WTC11 (cell line): ENCODE measurements around the gene C9orf72. TPM values are rescaled to one million over a fixed set of nuclear protein-coding genes. Genes with fewer than 3 reads are reported as not detected.

Experiments used
- ATAC-seq: fragments of 200-7000 bp; cut with Tn5 transposase; 2 replicates; pipeline ENCODE4 v1.10.0; 2021; ENCODE audit warnings: mild to moderate bottlenecking, moderate library complexity
- CTCF ChIA-PET: fragments of 300-600 bp; sonication (Branson Sonifier 250); formaldehyde crosslinking; loops from one replicate; lab custom pipeline; 2021; ENCODE audit warnings: antibody characterized with exemption; lab: Charles Lee
- POLR2A ChIA-PET: fragments of 350-600 bp; sonication (Branson Sonifier 250); formaldehyde crosslinking; loops from one replicate; lab custom pipeline; 2021; ENCODE audit warnings: antibody characterized with exemption; lab: Charles Lee
- DNase-seq: peaks from one replicate; pipeline ENCODE4 v3.0.0; 2021; ENCODE audit warnings: low spot score
- H3K27ac Mint-ChIP-seq: 2 replicates; pipeline ENCODE4 v1.8.0; 2021; ENCODE audit warnings: mixed read lengths
- H3K27me3 Mint-ChIP-seq: 2 replicates; pipeline ENCODE4 v1.8.0; 2021; ENCODE audit warnings: low read depth, mild to moderate bottlenecking, moderate library complexity, mixed read lengths
- H3K36me3 Mint-ChIP-seq: 2 replicates; pipeline ENCODE4 v1.8.0; 2021; ENCODE audit warnings: mixed read lengths
- H3K4me1 Mint-ChIP-seq: 2 replicates; pipeline ENCODE4 v1.8.0; 2022; ENCODE audit warnings: mixed read lengths
- H3K4me3 Mint-ChIP-seq: 2 replicates; pipeline ENCODE4 v1.8.0; 2021; ENCODE audit warnings: mild to moderate bottlenecking, moderate library complexity, mixed read lengths
- H3K9me3 Mint-ChIP-seq: 2 replicates; pipeline ENCODE4 v1.8.0; 2021; ENCODE audit warnings: mixed read lengths
- ETV6 ChIP-seq: sonication (generic); formaldehyde crosslinking; IDR thresholded peaks from 2 replicates; pipeline ENCODE4 v1.8.1; 2022; ENCODE audit warnings: mild to moderate bottlenecking, missing genetic modification reagents
- JAZF1 ChIP-seq: fragments of 250-450 bp; sonication (Bioruptor Pico); IDR thresholded peaks from 2 replicates; pipeline ENCODE4 v1.9.0; 2021; ENCODE audit warnings: moderate library complexity, mild to moderate bottlenecking, inconsistent platforms
- JUN ChIP-seq: sonication (generic); formaldehyde crosslinking; IDR thresholded peaks from 2 replicates; pipeline ENCODE4 v1.8.0; 2023; ENCODE audit warnings: mild to moderate bottlenecking, missing genetic modification reagents
- MYBL2 ChIP-seq: sonication (generic); formaldehyde crosslinking; IDR thresholded peaks from 2 replicates; pipeline ENCODE4 v1.8.1; 2023; ENCODE audit warnings: mild to moderate bottlenecking, moderate library complexity, missing genetic modification reagents
- NR1H2 ChIP-seq: sonication (generic); formaldehyde crosslinking; IDR thresholded peaks from 2 replicates; pipeline ENCODE4 v1.9.0; 2021; ENCODE audit warnings: mild to moderate bottlenecking, moderate library complexity, missing genetic modification reagents
- NR2C2 ChIP-seq: sonication (generic); formaldehyde crosslinking; IDR thresholded peaks from 2 replicates; pipeline ENCODE4 v1.8.0; 2022; ENCODE audit warnings: mild to moderate bottlenecking, missing genetic modification reagents
- TEAD1 ChIP-seq: sonication (generic); formaldehyde crosslinking; IDR thresholded peaks from 2 replicates; pipeline ENCODE4 v1.8.0; 2022; ENCODE audit warnings: mild to moderate bottlenecking, missing genetic modification reagents
- TP53 ChIP-seq: sonication (generic); formaldehyde crosslinking; IDR thresholded peaks from 2 replicates; pipeline ENCODE4 v1.8.1; 2023; ENCODE audit warnings: mild to moderate bottlenecking, missing genetic modification reagents
- ZBTB21 ChIP-seq: sonication (generic); formaldehyde crosslinking; IDR thresholded peaks from 2 replicates; pipeline ENCODE4 v1.8.1; 2023; ENCODE audit warnings: mild to moderate bottlenecking, missing genetic modification reagents, borderline replicate concordance
- ZNF138 ChIP-seq: sonication (generic); formaldehyde crosslinking; conservative IDR thresholded peaks from 2 replicates; pipeline ENCODE4 v1.8.1; 2022; ENCODE audit warnings: mild to moderate bottlenecking, moderate library complexity, missing genetic modification reagents
- ZNF232 ChIP-seq: sonication (generic); formaldehyde crosslinking; IDR thresholded peaks from 2 replicates; pipeline ENCODE4 v1.8.0; 2022; ENCODE audit warnings: mild to moderate bottlenecking, missing genetic modification reagents
- total RNA-seq: library from RNA; stranded (reverse); gene quantifications from 3 replicates; pipeline ENCODE4 v1.2.3, GENCODE V29; 2021
- TF ChIP-seq, protein P1 (sequence below): sonication (generic); formaldehyde crosslinking; IDR thresholded peaks from 2 replicates; pipeline ENCODE4 v1.8.1; 2022; ENCODE audit warnings: mild to moderate bottlenecking, moderate library complexity, missing genetic modification reagents
- TF ChIP-seq, protein P2 (sequence below): fragments of 250-450 bp; sonication (Bioruptor Pico); IDR thresholded peaks from 2 replicates; pipeline ENCODE4 v1.8.0; 2021; ENCODE audit warnings: mild to moderate bottlenecking
- TF ChIP-seq, protein P3 (sequence below): fragments of 250-450 bp; sonication (Bioruptor Pico); IDR thresholded peaks from 2 replicates; pipeline ENCODE4 v1.9.0; 2021; ENCODE audit warnings: mild to moderate bottlenecking, borderline replicate concordance
- TF ChIP-seq, protein P4 (sequence below): fragments of 250-450 bp; sonication (Bioruptor Pico); IDR thresholded peaks from 2 replicates; pipeline ENCODE4 v1.9.0; 2021; ENCODE audit warnings: mild to moderate bottlenecking
- TF ChIP-seq, protein P5 (sequence below): fragments of 250-450 bp; sonication (Bioruptor Pico); IDR thresholded peaks from 2 replicates; pipeline ENCODE4 v1.9.0; 2021; ENCODE audit warnings: mild to moderate bottlenecking
- TF ChIP-seq, protein P6 (sequence below): sonication (generic); formaldehyde crosslinking; IDR thresholded peaks from 2 replicates; pipeline ENCODE4 v1.8.1; 2022; ENCODE audit warnings: low read depth, mild to moderate bottlenecking, moderate library complexity, missing genetic modification reagents, borderline replicate concordance
- TF ChIP-seq, protein P7 (sequence below): sonication (generic); formaldehyde crosslinking; IDR thresholded peaks from 2 replicates; pipeline ENCODE4 v1.8.0; 2022; ENCODE audit warnings: mild to moderate bottlenecking, missing genetic modification reagents

The C9orf72 gene
- total RNA-seq, 1 experiment from 2014 or later: 21.5 TPM

DNA sequence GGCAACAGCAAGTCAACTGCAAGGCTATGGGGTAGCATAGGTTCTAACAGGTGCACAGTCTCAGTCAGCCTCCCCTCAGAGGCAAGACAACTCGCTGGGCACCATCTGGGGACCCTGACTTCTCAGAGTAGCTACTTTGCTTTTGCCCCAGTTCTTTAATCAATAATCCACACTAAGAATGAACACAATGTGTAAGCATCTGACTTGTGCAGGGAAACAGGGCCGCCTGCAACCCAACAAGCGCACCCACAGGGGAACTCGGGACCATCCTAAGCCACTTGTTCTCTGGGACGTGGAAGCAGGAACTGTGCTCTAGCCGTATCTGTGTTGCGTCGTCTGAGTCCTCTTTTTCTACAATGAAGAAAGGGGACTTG lies 45.6 kb downstream of the C9orf72 start:
- Mint-ChIP-seq H3K4me3 (peak overlapping the region; percentile 94), H3K9me3 (no peaks in the 10 kb centered on the region), H3K27me3 (peaks cover 3% of the 10 kb centered on the region; the same call in 1 of the 2 replicates), H3K36me3 (peaks cover 5% of the 10 kb centered on the region; the same call in 1 of the 2 replicates), H3K4me1 (peaks cover 64% of the 10 kb centered on the region), H3K27ac (peak overlapping the region; percentile 96)
- ChIA-PET CTCF (interaction anchor here (0.6 to 1.6 kb wide), 4 partner anchors 37 to 195 kb away, joined by 3 to 11 read pairs (median 3); no protein-coding TSS in a partner anchor), POLR2A (no interaction called here)
- TF ChIP-seq, protein P1, sequence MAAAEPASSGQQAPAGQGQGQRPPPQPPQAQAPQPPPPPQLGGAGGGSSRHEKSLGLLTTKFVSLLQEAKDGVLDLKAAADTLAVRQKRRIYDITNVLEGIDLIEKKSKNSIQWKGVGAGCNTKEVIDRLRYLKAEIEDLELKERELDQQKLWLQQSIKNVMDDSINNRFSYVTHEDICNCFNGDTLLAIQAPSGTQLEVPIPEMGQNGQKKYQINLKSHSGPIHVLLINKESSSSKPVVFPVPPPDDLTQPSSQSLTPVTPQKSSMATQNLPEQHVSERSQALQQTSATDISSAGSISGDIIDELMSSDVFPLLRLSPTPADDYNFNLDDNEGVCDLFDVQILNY (CRISPR knock-in tag): no peak
- TF ChIP-seq, protein P2, sequence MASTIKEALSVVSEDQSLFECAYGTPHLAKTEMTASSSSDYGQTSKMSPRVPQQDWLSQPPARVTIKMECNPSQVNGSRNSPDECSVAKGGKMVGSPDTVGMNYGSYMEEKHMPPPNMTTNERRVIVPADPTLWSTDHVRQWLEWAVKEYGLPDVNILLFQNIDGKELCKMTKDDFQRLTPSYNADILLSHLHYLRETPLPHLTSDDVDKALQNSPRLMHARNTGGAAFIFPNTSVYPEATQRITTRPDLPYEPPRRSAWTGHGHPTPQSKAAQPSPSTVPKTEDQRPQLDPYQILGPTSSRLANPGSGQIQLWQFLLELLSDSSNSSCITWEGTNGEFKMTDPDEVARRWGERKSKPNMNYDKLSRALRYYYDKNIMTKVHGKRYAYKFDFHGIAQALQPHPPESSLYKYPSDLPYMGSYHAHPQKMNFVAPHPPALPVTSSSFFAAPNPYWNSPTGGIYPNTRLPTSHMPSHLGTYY (CRISPR knock-in tag): no peak
- ATAC-seq: peak; percentile 2; the same call in 1 of the 2 replicates
- no peak for DNase-seq

DNA sequence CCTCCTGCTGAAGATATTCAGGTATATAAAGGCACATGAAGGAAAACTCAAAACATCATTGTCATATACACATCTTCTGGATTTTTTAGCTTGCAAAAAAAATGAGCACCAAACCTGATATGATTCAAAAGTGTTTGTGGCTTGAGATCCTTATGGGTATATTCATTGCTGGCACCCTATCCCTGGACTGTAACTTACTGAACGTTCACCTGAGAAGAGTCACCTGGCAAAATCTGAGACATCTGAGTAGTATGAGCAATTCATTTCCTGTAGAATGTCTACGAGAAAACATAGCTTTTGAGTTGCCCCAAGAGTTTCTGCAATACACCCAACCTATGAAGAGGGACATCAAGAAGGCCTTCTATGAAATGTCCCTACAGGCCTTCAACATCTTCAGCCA lies 49.0 kb downstream of the C9orf72 start, which contains the start of gene IFNK:
IFNK (plus strand) TSS at position 55 of the 400 bp plus-strand sequence; CDS start at position 102, 47 bp downstream.
- Mint-ChIP-seq H3K27me3 (peaks cover 3% of the 10 kb centered on the region; the same call in 1 of the 2 replicates), H3K36me3 (peaks cover 5% of the 10 kb centered on the region; the same call in 1 of the 2 replicates), H3K27ac (no peak within 1 kb of the TSS; the same call in 1 of the 2 replicates), H3K9me3 (no peaks in the 10 kb centered on the region), H3K4me1 (peaks cover 71% of the 10 kb centered on the region), H3K4me3 (no peak within 1 kb of the TSS)
- TF ChIP-seq, protein P3, sequence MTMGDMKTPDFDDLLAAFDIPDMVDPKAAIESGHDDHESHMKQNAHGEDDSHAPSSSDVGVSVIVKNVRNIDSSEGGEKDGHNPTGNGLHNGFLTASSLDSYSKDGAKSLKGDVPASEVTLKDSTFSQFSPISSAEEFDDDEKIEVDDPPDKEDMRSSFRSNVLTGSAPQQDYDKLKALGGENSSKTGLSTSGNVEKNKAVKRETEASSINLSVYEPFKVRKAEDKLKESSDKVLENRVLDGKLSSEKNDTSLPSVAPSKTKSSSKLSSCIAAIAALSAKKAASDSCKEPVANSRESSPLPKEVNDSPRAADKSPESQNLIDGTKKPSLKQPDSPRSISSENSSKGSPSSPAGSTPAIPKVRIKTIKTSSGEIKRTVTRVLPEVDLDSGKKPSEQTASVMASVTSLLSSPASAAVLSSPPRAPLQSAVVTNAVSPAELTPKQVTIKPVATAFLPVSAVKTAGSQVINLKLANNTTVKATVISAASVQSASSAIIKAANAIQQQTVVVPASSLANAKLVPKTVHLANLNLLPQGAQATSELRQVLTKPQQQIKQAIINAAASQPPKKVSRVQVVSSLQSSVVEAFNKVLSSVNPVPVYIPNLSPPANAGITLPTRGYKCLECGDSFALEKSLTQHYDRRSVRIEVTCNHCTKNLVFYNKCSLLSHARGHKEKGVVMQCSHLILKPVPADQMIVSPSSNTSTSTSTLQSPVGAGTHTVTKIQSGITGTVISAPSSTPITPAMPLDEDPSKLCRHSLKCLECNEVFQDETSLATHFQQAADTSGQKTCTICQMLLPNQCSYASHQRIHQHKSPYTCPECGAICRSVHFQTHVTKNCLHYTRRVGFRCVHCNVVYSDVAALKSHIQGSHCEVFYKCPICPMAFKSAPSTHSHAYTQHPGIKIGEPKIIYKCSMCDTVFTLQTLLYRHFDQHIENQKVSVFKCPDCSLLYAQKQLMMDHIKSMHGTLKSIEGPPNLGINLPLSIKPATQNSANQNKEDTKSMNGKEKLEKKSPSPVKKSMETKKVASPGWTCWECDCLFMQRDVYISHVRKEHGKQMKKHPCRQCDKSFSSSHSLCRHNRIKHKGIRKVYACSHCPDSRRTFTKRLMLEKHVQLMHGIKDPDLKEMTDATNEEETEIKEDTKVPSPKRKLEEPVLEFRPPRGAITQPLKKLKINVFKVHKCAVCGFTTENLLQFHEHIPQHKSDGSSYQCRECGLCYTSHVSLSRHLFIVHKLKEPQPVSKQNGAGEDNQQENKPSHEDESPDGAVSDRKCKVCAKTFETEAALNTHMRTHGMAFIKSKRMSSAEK (CRISPR knock-in tag): no peak
- TF ChIP-seq JUN (no peak), NR2C2 (CRISPR knock-in tag) (no peak), TEAD1 (no peak), ETV6 (CRISPR knock-in tag) (no peak), NR1H2 (CRISPR knock-in tag) (no peak), ZNF232 (CRISPR knock-in tag) (no peak), MYBL2 (CRISPR knock-in tag) (no peak), JAZF1 (no peak), ZNF138 (CRISPR knock-in tag) (no peak)
- TF ChIP-seq, protein P4, sequence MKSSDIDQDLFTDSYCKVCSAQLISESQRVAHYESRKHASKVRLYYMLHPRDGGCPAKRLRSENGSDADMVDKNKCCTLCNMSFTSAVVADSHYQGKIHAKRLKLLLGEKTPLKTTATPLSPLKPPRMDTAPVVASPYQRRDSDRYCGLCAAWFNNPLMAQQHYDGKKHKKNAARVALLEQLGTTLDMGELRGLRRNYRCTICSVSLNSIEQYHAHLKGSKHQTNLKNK (CRISPR knock-in tag): no peak
- TF ChIP-seq, protein P1 (CRISPR knock-in tag): no peak
- DNase-seq: no peak
- ATAC-seq: no peak
- ChIA-PET CTCF (interaction anchor here (0.7 to 2.3 kb wide), 3 partner anchors 12 to 35 kb away, joined by 3 to 7 read pairs (median 3); no protein-coding TSS in a partner anchor), POLR2A (interaction anchor here (0.7 kb wide), 1 partner anchor 50 kb away, joined by 4 read pairs; no protein-coding TSS in a partner anchor)

DNA sequence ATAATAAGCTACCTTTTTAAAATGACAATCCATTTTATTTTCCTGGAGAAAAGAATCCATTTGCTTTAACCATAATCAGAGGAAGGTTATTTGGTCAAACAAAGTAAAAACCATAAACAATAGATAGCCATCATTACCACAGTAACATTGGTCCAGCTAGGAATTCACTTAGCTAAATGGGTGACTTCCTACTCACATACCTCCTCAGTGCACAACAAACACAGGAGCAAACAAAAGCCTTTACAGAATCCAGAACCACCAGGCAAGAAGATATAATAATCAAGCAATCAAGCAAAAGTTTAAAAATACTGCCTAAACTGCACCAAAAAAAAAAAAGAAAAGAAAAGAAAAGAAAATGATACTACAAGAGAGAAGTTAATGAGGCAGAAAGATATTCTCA lies 50.1 kb downstream of the C9orf72 start:
- ChIA-PET POLR2A (no interaction called here), CTCF (interaction anchor here (1.2 to 1.4 kb wide), 2 partner anchors 16 to 190 kb away, joined by 3 to 4 read pairs; no protein-coding TSS in a partner anchor)
- H3K9me3 Mint-ChIP-seq: no peaks in the 10 kb centered on the region
- H3K36me3 Mint-ChIP-seq: peaks cover 5% of the 10 kb centered on the region; the same call in 1 of the 2 replicates
- H3K4me3 Mint-ChIP-seq: no peak overlapping the region
- H3K4me1 Mint-ChIP-seq: peaks cover 79% of the 10 kb centered on the region
- peaks cover 1% of the 10 kb centered on the region; the same call in 1 of the 2 replicates for H3K27me3 Mint-ChIP-seq
- ATAC-seq: peak; percentile 58
- DNase-seq: no peak
- H3K27ac Mint-ChIP-seq: no peak overlapping the region; the same call in 1 of the 2 replicates
- TF ChIP-seq ZBTB21 (no peak), TP53 (CRISPR knock-in tag) (no peak)
- TF ChIP-seq, protein P5, sequence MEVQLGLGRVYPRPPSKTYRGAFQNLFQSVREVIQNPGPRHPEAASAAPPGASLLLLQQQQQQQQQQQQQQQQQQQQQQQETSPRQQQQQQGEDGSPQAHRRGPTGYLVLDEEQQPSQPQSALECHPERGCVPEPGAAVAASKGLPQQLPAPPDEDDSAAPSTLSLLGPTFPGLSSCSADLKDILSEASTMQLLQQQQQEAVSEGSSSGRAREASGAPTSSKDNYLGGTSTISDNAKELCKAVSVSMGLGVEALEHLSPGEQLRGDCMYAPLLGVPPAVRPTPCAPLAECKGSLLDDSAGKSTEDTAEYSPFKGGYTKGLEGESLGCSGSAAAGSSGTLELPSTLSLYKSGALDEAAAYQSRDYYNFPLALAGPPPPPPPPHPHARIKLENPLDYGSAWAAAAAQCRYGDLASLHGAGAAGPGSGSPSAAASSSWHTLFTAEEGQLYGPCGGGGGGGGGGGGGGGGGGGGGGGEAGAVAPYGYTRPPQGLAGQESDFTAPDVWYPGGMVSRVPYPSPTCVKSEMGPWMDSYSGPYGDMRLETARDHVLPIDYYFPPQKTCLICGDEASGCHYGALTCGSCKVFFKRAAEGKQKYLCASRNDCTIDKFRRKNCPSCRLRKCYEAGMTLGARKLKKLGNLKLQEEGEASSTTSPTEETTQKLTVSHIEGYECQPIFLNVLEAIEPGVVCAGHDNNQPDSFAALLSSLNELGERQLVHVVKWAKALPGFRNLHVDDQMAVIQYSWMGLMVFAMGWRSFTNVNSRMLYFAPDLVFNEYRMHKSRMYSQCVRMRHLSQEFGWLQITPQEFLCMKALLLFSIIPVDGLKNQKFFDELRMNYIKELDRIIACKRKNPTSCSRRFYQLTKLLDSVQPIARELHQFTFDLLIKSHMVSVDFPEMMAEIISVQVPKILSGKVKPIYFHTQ (CRISPR knock-in tag): no peak
- TF ChIP-seq, protein P6, sequence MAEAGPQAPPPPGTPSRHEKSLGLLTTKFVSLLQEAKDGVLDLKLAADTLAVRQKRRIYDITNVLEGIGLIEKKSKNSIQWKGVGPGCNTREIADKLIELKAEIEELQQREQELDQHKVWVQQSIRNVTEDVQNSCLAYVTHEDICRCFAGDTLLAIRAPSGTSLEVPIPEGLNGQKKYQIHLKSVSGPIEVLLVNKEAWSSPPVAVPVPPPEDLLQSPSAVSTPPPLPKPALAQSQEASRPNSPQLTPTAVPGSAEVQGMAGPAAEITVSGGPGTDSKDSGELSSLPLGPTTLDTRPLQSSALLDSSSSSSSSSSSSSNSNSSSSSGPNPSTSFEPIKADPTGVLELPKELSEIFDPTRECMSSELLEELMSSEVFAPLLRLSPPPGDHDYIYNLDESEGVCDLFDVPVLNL (CRISPR knock-in tag): no peak
- TF ChIP-seq, protein P7, sequence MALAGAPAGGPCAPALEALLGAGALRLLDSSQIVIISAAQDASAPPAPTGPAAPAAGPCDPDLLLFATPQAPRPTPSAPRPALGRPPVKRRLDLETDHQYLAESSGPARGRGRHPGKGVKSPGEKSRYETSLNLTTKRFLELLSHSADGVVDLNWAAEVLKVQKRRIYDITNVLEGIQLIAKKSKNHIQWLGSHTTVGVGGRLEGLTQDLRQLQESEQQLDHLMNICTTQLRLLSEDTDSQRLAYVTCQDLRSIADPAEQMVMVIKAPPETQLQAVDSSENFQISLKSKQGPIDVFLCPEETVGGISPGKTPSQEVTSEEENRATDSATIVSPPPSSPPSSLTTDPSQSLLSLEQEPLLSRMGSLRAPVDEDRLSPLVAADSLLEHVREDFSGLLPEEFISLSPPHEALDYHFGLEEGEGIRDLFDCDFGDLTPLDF (CRISPR knock-in tag): no peak
